HepG2 (cell line): ENCODE data around the gene FOXP3.

ENCODE experiments used
- FOXK2 ChIP-seq: fragments of 450-650 bp; IDR thresholded peaks from 2 replicates; pipeline ENCODE4 v1.6.1; 2016
- HMGXB4 ChIP-seq, 2 experiments: sonication (generic) in 1 of 2; formaldehyde crosslinking in 1 of 2; IDR thresholded peaks; 2 replicates each; pipeline versions ENCODE4 v1.4.0 to v1.6.1; 2018 to 2020; ENCODE audit warnings: missing genetic modification reagents in 2 of 2, borderline replicate concordance in 1 of 2, low read depth in 1 of 2, mild to moderate bottlenecking in 1 of 2, missing biosample characterization in 1 of 2
- KLF9 ChIP-seq: IDR thresholded peaks from 2 replicates; pipeline ENCODE4 v1.6.1; 2016; ENCODE audit warnings: low read depth
- POLR2A ChIP-seq, 2 experiments: IDR thresholded peaks; 2 replicates each; pipeline ENCODE4 v1.6.1; 2011; ENCODE audit warnings: low read depth in 2 of 2, low read length in 2 of 2, mild to moderate bottlenecking in 1 of 2, moderate library complexity in 1 of 2; ENCODE audit not compliant: insufficient read depth in 1 of 2
- ZNF567 ChIP-seq: sonication (generic); formaldehyde crosslinking; IDR thresholded peaks from 2 replicates; pipeline ENCODE4 v1.8.1; 2023; ENCODE audit warnings: mild to moderate bottlenecking, missing genetic modification reagents, borderline replicate concordance
- ZNF75D ChIP-seq: sonication (generic); formaldehyde crosslinking; IDR thresholded peaks from 2 replicates; pipeline ENCODE4 v1.8.1; 2023; ENCODE audit warnings: missing genetic modification reagents, mild to moderate bottlenecking, borderline replicate concordance

GRCh38 chrX:49210406-49210805 is 54.1 kb downstream of the FOXP3 start:
- no peak for TF ChIP-seq ZNF567 (CRISPR knock-in tag)
- no peak for TF ChIP-seq POLR2A (IDR thresholded peaks at IDR 0.05; ENCODE audit: insufficient read depth in 1 of 2, low read depth in 2 of 2, low read length in 2 of 2)
- TF ChIP-seq FOXK2, result no peak
- no peak for TF ChIP-seq HMGXB4 (CRISPR knock-in tag; IDR thresholded peaks at IDR 0.05; ENCODE audit: borderline replicate concordance in 1 of 2, low read depth in 1 of 2)
- no peak for TF ChIP-seq KLF9
- no peak for TF ChIP-seq ZNF75D (CRISPR knock-in tag)
